DOHH2 (cell line): ENCODE results near the gene GRHL3.

ENCODE experiments used
- H3F3A ChIP-seq: fragments of 200-600 bp; sonication (generic), shearing (Covaris generic); 2 replicates; pipeline ENCODE4 v1.6.0; 2016; ENCODE audit warnings: antibody characterized with exemption, mild to moderate bottlenecking; ENCODE audit not compliant: control insufficient read depth, insufficient read depth
- H3K27ac ChIP-seq: fragments of 200-600 bp; sonication (generic); 2 replicates; pipeline ENCODE4 v1.5.1; 2014; ENCODE audit warnings: low read depth, mild to moderate bottlenecking, low read length, moderate library complexity
- H3K27me3 ChIP-seq: fragments of 200-600 bp; sonication (generic); 2 replicates; pipeline ENCODE4 v1.6.1; 2014; ENCODE audit warnings: mild to moderate bottlenecking, low read length, mixed read lengths; ENCODE audit not compliant: control insufficient read depth
- H3K36me3 ChIP-seq: fragments of 200-600 bp; sonication (generic); 2 replicates; pipeline ENCODE4 v1.6.1; 2014; ENCODE audit warnings: mild to moderate bottlenecking, low read length, moderate library complexity, mixed read lengths; ENCODE audit not compliant: control insufficient read depth
- H3K4me1 ChIP-seq: fragments of 200-600 bp; sonication (generic); 2 replicates; pipeline ENCODE4 v1.6.1; 2014; ENCODE audit warnings: mild to moderate bottlenecking, low read length, mixed read lengths; ENCODE audit not compliant: control insufficient read depth
- H3K4me2 ChIP-seq: fragments of 200-600 bp; sonication (generic); 2 replicates; pipeline ENCODE4 v1.6.0; 2014; ENCODE audit warnings: mild to moderate bottlenecking, low read length, moderate library complexity
- H3K4me3 ChIP-seq: fragments of 200-600 bp; sonication (generic); 2 replicates; pipeline ENCODE4 v1.5.1; 2014; ENCODE audit warnings: mild to moderate bottlenecking, low read length, mixed read lengths
- H3K79me2 ChIP-seq: fragments of 200-600 bp; sonication (generic); 2 replicates; pipeline ENCODE4 v1.6.1; 2014; ENCODE audit warnings: mild to moderate bottlenecking, low read length, mixed read lengths; ENCODE audit not compliant: control insufficient read depth
- H3K9me2 ChIP-seq: fragments of 200-600 bp; sonication (generic); replicated peaks from 2 replicates; pipeline ENCODE4 v1.6.1; 2014; ENCODE audit warnings: mild to moderate bottlenecking, low read length, mixed read lengths; ENCODE audit not compliant: control insufficient read depth
- H3K9me3 ChIP-seq: fragments of 200-600 bp; sonication (generic); 2 replicates; pipeline ENCODE4 v1.6.1; 2014; ENCODE audit warnings: antibody characterized with exemption, low read length, mixed read lengths; ENCODE audit not compliant: control insufficient read depth, insufficient read depth
- H4K20me1 ChIP-seq: fragments of 200-600 bp; sonication (generic); 2 replicates; pipeline ENCODE4 v1.6.0; 2014; ENCODE audit warnings: low read depth, mild to moderate bottlenecking, antibody characterized with exemption, low read length, moderate library complexity; ENCODE audit not compliant: control insufficient read depth, insufficient read depth
- CTCF ChIP-seq: fragments of 200-600 bp; sonication (generic); IDR thresholded peaks from one replicate; pipeline ENCODE4 v1.5.1; 2014; ENCODE audit warnings: antibody characterized with exemption, mild to moderate bottlenecking, low read depth, low read length; ENCODE audit not compliant: poor library complexity, severe bottlenecking
- EZH2phosphoT487 ChIP-seq: fragments of 200-600 bp; sonication (generic); IDR thresholded peaks from 2 replicates; pipeline ENCODE4 v1.6.1; 2017; ENCODE audit warnings: borderline replicate concordance, mild to moderate bottlenecking, antibody characterized with exemption, low read length, moderate library complexity, mixed read lengths

GRHL3 gene

DNA sequence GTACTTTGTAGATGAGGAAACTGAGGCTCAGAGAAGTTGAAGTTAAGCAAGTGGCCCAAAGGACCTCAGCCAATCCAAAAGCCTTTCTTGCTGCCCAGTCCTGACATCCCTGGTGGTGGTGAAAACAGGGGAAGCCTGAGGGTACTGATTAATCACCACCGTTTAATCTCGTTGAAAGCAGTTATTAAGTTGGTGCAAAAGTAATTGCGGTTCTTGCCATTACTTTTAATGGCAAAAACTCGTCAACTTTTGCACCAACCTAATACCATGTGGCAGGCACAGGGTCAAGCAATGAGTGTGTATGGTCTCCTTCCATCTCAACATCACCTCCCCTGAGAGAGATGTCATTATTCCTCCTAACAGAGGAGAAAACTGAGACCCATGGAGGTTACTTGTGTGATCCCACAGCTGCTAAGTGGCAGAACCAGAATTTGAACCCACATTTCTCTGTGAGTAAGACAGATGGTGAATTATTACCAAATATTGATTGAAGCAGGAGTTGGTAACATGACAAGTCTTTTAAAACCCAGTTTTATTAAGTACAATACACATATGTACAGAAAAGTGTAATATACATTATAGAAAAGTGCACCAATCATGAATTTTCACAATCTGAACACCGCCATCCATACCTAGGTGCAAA lies 39.4 kb upstream of the GRHL3 start:
- H3K27ac ChIP-seq, result no peak overlapping the region
- H3K4me1 ChIP-seq, result no peaks in the 10 kb centered on the region
- no peak overlapping the region for H3K4me3 ChIP-seq
- no peak for TF ChIP-seq CTCF
- no peak for TF ChIP-seq EZH2phosphoT487
- H3F3A ChIP-seq, result no peaks in the 10 kb centered on the region
- no peaks in the 10 kb centered on the region for H3K9me3 ChIP-seq
- no peaks in the 10 kb centered on the region for H3K36me3 ChIP-seq
- peaks cover 2% of the 10 kb centered on the region; the same call in 1 of the 2 replicates for H3K27me3 ChIP-seq
- H3K79me2 ChIP-seq, result no peaks in the 10 kb centered on the region
- H4K20me1 ChIP-seq, result no peaks in the 10 kb centered on the region
- no peak overlapping the region for H3K4me2 ChIP-seq
- no peaks in the 10 kb centered on the region for H3K9me2 ChIP-seq

DNA sequence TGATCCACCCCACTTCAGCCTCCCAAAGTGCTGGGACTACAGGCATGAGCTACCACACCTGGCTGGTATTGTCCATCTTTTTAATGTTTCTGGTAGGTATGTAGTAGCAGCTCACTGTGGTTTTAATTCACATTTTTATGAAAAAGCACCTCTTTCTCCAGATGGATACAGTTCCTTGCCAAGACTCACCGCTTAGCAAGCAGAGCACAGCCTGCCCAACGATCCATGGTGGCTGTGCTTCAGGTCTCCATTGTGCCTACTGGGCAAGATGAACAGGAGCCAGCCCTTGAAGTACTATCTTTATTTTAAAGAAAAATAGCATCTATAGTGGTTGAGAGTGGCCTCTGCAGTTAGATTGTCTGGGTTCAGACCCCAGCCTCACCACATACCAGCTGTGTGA lies 37.6 kb upstream of the GRHL3 start:
- H3K4me1 ChIP-seq, result no peaks in the 10 kb centered on the region
- peaks cover 2% of the 10 kb centered on the region; the same call in 1 of the 2 replicates for H3K27me3 ChIP-seq
- H3K79me2 ChIP-seq, result no peaks in the 10 kb centered on the region
- no peak overlapping the region for H3K27ac ChIP-seq
- H3K9me3 ChIP-seq, result no peaks in the 10 kb centered on the region
- no peaks in the 10 kb centered on the region for H3K9me2 ChIP-seq
- TF ChIP-seq CTCF, result no peak
- no peak for TF ChIP-seq EZH2phosphoT487
- no peak overlapping the region for H3K4me3 ChIP-seq
- no peaks in the 10 kb centered on the region for H4K20me1 ChIP-seq
- H3K36me3 ChIP-seq, result no peaks in the 10 kb centered on the region
- H3F3A ChIP-seq, result no peaks in the 10 kb centered on the region
- H3K4me2 ChIP-seq, result no peak overlapping the region

- no peak overlapping the region for H3K4me2 ChIP-seq
- H3K4me3 ChIP-seq, result no peak overlapping the region
- peaks cover 2% of the 10 kb centered on the region; the same call in 1 of the 2 replicates for H3K27me3 ChIP-seq
- H3K36me3 ChIP-seq, result no peaks in the 10 kb centered on the region
- H3K27ac ChIP-seq, result no peak overlapping the region
- H3F3A ChIP-seq, result no peaks in the 10 kb centered on the region
- H3K9me2 ChIP-seq, result no peaks in the 10 kb centered on the region
- H3K79me2 ChIP-seq, result no peaks in the 10 kb centered on the region
- H4K20me1 ChIP-seq, result no peaks in the 10 kb centered on the region
- H3K9me3 ChIP-seq, result no peaks in the 10 kb centered on the region
- TF ChIP-seq CTCF (no peak), EZH2phosphoT487 (no peak)
- no peaks in the 10 kb centered on the region for H3K4me1 ChIP-seq
Observed at GRCh38 chr1:24282491-24282890, 36.7 kb upstream of the GRHL3 start.
